Ovary (tissue), 3 donors: ENCODE data around the gene NHLRC4.

Experiments used
- CTCF ChIP-seq, 3 donors: fragments of 450-650 bp in 2 of 3; fragments of 200-600 bp in 1 of 3; IDR thresholded peaks; one replicate each; pipeline versions ENCODE4 v1.5.1 to v1.8.0; 2016 to 2022; ENCODE audit warnings: antibody characterized with exemption in 3 of 3, mild to moderate bottlenecking in 1 of 3
- POLR2A ChIP-seq: fragments of 450-650 bp; IDR thresholded peaks from one replicate; pipeline ENCODE4 v1.6.1; 2017; ENCODE audit warnings: antibody characterized with exemption, mild to moderate bottlenecking, moderate library complexity
- donor health status: DM: no; HTN: no; CAD: no.

GRCh38 chr16:593807-594206, 27.0 kb downstream of the NHLRC4 start:
- TF ChIP-seq POLR2A: no peak
- no peak for TF ChIP-seq CTCF (IDR thresholded peaks at IDR 0.05)
